ENCODE results near the gene NUP88.

DNA sequence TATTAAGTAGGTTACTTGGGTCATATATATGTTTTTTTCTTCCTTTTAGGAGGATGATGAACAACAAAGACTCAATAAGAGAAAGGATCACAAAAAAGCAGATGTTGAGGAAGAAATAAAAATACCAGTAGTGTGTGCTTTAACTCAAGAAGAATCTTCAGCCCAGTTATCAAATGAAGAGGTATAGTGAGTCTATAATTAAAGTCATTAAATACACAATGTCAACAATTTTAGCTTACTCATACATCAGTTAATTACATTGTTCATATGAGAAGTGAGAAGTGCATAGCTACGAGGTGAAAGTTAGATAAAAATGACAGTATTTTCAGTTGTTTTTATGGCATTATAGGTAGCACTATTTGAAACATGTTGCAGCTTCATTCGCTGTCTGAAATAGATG lies 65.2 kb downstream of the NUP88 start:
- TF ChIP-seq CTCF (IDR thresholded peaks at IDR 0.05; ENCODE audit: low read length) (no peak), EZH2phosphoT487 (IDR thresholded peaks at IDR 0.05; ENCODE audit: low read length) (no peak)

All from MM.1S (cell line).